IPS DF 4.7 (cell line): ENCODE data around the gene SYNGR2.

Experiments
- DNase-seq: peaks from one replicate; pipeline ENCODE4 v3.0.0-alpha.2; 2013; ENCODE audit warnings: low spot score; ENCODE audit errors: extremely low read depth

SYNGR2 gene

GRCh38 chr17:78168242-78168902 is at the start of gene SYNGR2:
Gene SYNGR2, plus strand, starts transcription at chr17:78168581. Its CDS starts 36 bp downstream, at chr17:78168617.
- no peak for DNase-seq

- no peak for DNase-seq
These were observed 49.6 kb upstream of the SYNGR2 start for GRCh38 chr17:78118801-78119241.

GRCh38 chr17:78120537-78120936 is 47.8 kb upstream of the SYNGR2 start:
- DNase-seq: no peak

GRCh38 chr17:78120971-78121800 is 47.2 kb upstream of the SYNGR2 start:
- no peak for DNase-seq

- no peak for DNase-seq
These were observed 46.6 kb upstream of the SYNGR2 start for GRCh38 chr17:78121801-78122215.

GRCh38 chr17:78122216-78122930 is 46.0 kb upstream of the SYNGR2 start:
- DNase-seq: no peak

- DNase-seq: no peak
These were observed 45.5 kb upstream of the SYNGR2 start for GRCh38 chr17:78122931-78123249.

GRCh38 chr17:78123258-78123929 is 45.0 kb upstream of the SYNGR2 start:
- no peak for DNase-seq

GRCh38 chr17:78124081-78124835 is 44.1 kb upstream of the SYNGR2 start:
- DNase-seq: no peak

GRCh38 chr17:78124836-78125137 is 43.6 kb upstream of the SYNGR2 start:
- no peak for DNase-seq

GRCh38 chr17:78125138-78125913 is 43.1 kb upstream of the SYNGR2 start:
- no peak for DNase-seq

GRCh38 chr17:78125976-78126894 is 42.1 kb upstream of the SYNGR2 start:
- no peak for DNase-seq

- no peak for DNase-seq
These were observed 41.5 kb upstream of the SYNGR2 start for GRCh38 chr17:78126895-78127238.

- DNase-seq: no peak
These were observed 41.0 kb upstream of the SYNGR2 start for GRCh38 chr17:78127239-78127887.

- DNase-seq: no peak
These were observed 40.4 kb upstream of the SYNGR2 start for GRCh38 chr17:78127888-78128550.

- no peak for DNase-seq
These were observed 39.6 kb upstream of the SYNGR2 start, which contains the start of gene TMC6 for GRCh38 chr17:78128551-78129350. Gene TMC6, minus strand, starts transcription at chr17:78128755. Its CDS starts 1,923 bp downstream, at chr17:78126832.

GRCh38 chr17:78129351-78130089 is 38.9 kb upstream of the SYNGR2 start:
- DNase-seq: no peak
